Keratinocyte (primary cell): ENCODE data around the gene CLDN22.

Experiments
- EZH2 ChIP-seq: IDR thresholded peaks from one replicate; pipeline ENCODE4 v1.6.1; 2012; ENCODE audit warnings: inconsistent platforms, mild to moderate bottlenecking, low read length, moderate library complexity
- TF ChIP-seq, protein P1 (sequence below), 3 experiments: IDR thresholded peaks in 1 of 3; conservative IDR thresholded peaks in 1 of 3; optimal IDR thresholded peaks in 1 of 3; 2 replicates in 2 of 3; 3 replicates in 1 of 3; pipeline versions ENCODE3 to v1.5.1; 2011; ENCODE audit warnings: low read length in 3 of 3, mild to moderate bottlenecking in 3 of 3, moderate library complexity in 2 of 3, control low read depth in 1 of 3, inconsistent platforms in 1 of 3; ENCODE audit not compliant: insufficient read depth in 2 of 3; ENCODE audit errors: extremely low read depth in 1 of 3

DNA sequence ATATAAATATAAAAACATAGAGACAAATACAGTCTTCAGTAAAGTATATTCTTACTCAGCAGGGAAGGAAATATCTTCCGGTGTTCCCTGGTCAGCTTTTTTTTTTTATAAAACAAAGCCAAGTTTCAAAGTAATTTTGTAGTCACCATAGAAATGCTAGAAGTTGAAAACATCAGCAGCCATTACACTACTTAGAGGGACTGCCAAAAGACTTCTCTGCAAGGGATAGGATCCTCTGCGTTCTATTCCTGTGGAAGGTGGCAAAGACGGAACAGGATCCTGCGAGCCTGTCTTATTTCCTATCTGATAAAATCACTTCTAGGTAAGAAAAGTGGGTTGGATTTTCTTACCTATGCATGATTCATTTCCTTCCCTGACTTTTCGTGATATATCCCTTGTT lies 19.4 kb downstream of the CLDN22 start:
- TF ChIP-seq, protein P1, sequence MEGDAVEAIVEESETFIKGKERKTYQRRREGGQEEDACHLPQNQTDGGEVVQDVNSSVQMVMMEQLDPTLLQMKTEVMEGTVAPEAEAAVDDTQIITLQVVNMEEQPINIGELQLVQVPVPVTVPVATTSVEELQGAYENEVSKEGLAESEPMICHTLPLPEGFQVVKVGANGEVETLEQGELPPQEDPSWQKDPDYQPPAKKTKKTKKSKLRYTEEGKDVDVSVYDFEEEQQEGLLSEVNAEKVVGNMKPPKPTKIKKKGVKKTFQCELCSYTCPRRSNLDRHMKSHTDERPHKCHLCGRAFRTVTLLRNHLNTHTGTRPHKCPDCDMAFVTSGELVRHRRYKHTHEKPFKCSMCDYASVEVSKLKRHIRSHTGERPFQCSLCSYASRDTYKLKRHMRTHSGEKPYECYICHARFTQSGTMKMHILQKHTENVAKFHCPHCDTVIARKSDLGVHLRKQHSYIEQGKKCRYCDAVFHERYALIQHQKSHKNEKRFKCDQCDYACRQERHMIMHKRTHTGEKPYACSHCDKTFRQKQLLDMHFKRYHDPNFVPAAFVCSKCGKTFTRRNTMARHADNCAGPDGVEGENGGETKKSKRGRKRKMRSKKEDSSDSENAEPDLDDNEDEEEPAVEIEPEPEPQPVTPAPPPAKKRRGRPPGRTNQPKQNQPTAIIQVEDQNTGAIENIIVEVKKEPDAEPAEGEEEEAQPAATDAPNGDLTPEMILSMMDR (optimal IDR thresholded peaks at IDR 0.05 in 1 of 3, IDR thresholded peaks at IDR 0.05 in 1 of 3, conservative IDR thresholded peaks at IDR 0.05 in 1 of 3; ENCODE audit: extremely low read depth in 1 of 3, insufficient read depth in 2 of 3, low read length in 3 of 3): no peak
- TF ChIP-seq EZH2: no peak
